HG02870 (cell line): ENCODE measurements around the gene STRAP.
A peak's percentile ranks its signal among the peaks of the same experiment; 100 is the strongest.
"Not testable (repeated sequence)": the region's sequence is repeated elsewhere in the genome, so short reads cannot be mapped to it uniquely, and the experiment has no call there.

Experiments
- ATAC-seq: cut with Tn5 transposase; IDR thresholded peaks from one replicate; pipeline ENCODE4 v1.9.1; 2021; ENCODE audit warnings: mild to moderate bottlenecking, moderate library complexity; ENCODE audit not compliant: unreplicated experiment

The STRAP gene

DNA sequence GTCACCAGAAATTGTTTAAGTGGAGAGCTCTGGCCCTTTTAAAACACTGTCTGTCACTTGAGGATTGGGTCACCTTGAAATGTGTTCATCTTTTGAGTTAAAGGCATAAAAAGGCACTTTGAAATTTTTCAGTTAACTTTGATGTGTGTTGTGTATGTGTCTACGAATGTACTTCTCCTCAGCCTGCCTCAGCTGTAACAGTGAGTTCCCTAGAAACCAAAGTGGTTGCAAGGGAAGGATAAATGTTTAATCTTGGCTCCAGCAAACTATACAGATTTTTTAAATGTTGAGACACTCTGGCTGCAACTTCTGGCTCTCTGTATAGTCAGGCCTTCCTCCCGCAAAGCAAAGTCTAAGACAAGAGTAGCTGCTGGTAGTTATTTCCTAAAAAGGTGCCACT is 37.2 kb downstream of the STRAP start:
- no peak for ATAC-seq

DNA sequence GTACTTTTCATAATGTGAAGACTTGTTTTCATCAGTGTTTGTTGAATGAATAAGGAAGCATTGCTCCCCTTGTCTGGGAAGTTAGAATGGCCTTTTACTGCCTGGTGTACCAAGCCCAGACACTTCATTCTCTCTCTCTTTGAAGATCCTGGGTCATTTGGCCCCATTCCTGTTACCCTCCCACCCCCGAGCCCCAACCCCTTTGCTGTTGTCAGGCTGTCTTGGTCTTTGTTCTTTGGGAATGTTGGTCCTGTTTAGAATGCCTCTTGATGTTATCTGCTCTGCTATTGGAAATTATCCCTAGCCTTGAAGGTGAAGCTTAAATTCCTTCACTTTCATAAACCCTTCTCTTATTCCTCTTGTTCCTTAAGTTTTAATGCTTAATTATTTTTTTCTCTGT is 42.8 kb downstream of the STRAP start:
- ATAC-seq, result no peak

DNA sequence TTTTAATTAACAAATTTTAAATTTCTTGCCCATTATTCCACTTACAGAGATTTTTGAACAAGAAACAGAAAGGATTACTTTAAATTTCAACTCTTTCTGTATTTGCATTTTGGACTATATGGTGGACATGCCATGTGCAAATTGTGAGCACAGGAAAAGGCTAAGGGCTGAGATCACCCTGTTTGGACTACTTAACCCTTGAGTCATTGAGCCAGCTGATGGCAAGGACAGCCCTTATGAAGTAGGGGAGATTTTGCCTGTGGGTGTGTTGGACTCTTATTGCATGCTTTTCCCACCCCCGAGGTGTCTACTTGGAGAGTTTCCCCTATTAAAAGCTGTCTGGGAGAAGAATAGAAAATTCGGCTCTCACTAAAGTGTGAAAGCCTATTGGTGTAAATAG is 46.2 kb downstream of the STRAP start:
- ATAC-seq, result no peak

DNA sequence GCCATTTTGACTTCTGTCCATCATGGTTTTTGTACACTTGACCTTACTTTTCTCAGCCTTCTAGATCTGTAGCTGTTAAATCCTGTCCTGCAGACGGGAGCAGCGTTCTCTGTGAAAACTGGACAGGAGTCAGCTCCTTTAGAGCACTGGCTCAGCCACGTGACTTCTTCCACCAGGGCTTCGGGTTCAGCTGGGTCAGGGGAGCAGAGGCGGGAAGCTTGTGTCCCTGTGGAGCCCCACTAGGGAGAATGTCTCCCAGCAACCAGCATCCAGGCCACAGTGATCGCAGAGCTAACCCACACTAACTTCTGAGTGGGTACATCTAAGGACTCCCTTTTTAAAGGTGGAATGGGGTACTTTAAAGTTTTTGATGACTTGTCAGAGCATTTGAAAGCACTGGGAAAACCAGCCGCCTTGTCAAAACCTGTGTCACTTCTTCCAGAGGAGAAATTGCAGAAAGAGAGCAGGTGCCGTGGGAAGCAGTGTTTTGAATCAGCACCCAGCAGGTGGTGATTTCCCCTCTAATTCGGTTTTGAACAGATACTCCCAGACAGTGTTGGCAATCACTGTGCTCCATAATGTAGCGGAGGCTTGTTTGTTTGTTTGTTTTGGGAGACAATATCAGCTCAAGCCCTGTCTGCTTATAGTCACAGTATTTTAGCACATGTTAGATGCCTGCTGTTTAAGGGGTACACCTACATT is 46.8 kb downstream of the STRAP start:
- peak; percentile 43 for ATAC-seq

DNA sequence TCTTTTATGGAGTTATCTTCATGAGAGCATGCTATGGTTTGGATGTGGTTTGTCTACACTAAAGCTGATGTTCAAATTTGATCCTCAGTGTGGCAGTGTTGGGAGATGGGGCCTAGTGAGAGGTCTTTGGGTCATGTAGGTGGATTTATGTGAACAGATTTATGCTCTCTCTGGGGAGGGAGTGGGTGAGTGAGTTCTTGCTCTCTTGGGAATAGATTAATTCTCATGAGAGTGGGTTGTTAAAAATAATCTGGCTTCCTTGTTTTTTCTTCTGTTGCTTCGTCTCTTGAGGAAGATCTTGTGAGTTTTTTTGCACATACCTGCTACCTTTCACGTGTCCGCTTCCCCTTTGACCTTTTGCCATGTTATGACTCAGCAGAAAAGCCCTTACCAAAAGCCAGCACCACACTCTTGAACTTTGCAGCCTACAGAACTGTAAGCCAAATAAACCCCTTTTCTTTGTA is 49.4 kb downstream of the STRAP start:
- no peak for ATAC-seq

DNA sequence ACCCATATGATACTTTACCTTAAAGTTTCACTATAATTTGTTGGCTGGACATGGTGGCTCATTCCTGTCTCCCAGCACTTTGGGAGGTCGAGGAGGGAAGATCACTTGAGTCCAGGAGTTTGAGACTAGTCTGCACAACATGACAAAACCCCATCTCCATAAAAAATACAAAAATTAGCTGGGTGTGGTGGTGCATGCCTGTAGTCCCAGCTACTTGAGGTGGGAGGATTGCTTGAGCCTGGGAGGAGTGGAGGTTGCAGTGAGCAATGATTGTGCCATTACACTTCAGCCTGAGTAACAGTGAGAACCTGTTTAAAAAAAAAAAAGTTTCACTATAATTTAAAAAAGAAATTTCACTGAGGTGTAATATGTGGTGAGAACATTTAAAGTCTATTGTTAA is 50.1 kb downstream of the STRAP start:
- no peak for ATAC-seq

DNA sequence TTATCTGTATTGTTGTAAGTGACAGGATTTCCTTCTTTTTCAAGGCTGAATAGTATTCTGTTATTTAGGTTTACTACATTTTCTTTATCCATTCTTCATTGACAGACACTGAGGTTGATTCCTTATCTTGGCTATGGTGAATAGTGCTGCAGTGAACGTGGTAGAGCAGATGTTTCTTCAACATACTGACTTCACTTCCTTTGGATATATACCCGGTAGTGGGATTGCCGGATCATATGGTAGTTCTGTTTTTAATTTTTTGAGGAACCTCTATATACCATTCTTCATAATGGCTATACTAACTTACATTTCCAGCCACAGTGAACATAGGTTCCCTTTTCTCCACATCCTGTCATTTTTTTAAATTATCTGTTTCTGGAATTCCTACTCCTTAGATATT is 50.8 kb downstream of the STRAP start:
- no peak for ATAC-seq

DNA sequence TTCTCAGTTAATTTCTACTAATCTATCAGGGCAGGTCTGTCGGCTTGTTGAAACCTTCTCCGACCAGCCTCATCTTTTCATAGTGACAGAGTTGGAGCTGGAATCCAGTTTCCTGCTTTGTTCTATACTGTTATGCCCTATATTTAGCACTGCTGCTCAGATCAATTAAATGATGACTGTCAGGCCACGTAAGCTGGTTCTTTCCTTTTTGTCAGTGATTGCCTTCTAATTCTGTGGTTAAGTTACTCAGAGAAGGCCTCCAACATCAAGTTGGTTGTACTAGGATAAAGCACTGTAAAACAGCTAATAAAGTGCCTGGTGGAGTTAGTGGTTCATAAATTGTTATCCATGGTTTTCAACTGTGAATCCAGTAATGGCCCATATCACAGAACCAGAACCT is 51.6 kb downstream of the STRAP start:
- no peak for ATAC-seq

DNA sequence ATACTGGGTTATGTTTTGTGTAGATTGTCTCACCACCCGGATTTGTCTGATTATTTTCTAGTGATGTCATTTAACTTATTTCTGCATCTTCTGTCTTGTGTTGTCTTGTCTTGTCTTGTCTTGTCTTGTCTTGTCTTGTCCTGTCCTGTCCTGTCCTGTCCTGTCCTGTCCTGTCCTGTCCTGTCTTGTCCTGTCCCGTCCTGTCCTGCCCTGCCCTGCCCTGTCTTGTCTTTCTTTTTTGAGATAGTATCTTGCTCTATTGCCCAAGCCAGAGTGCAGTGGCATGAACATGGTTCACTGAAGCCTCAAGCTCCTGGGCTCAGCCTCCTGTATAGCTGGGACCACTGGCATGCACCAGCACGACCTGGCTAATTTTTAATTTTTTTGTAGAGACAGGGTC is 54.6 kb downstream of the STRAP start:
- ATAC-seq, result no peak

DNA sequence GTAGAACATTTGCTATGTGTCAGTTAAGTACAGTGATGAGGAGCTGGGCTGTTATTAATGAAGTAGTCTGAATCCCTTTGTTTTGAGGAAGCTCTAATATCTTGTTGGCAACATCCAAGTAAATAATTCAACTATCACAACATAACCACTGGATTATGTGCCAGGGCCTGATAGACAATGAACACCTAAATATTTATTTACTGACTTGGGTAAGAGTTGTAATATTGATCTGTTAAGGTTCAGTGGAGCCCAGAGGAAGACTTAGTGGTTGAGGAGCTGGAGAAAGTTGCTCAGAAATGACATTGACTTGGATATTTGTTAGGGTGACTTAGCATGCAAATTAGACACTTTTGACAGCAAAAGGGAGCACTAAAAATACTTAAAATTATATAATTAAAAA is 55.7 kb downstream of the STRAP start:
- no peak for ATAC-seq

DNA sequence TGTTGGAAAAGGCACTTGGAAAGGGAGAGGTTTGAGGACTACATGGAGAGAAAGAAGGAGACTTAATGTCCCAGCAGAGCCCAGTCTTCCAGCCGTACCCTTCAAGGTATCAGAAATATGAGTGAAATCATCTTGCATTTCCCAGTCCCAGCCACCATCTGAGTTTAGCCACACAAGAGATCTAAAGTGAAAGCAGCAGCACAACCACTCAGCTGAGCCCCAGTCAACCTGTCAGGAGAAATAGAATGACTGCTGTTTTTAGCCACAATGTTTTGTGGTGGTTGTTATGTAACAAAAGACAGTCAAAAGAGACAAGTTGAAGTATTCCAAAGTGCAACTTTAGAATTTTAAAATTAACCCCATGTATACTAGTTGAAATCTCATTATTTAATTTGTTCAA is 56.9 kb downstream of the STRAP start:
- ATAC-seq, result no peak

DNA sequence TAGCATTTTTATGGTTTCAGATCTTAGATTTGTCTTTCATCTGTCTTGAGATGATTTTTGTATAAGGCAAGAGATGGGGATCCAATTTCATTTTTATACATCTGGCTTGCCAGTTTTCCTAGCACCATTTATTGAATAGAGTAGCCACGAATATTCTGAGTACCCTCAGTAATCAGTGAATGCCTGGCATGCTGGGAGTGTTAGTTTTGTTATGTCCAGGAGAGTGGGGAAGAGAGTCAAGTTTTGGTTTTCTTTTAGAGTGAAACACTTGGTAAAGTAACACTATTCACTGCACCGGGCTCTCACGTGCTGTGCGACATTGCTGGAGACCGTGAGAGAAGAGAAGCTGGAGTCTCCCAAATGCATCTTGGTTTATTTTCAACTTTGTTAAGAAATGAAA is 60.3 kb downstream of the STRAP start:
- no peak for ATAC-seq

DNA sequence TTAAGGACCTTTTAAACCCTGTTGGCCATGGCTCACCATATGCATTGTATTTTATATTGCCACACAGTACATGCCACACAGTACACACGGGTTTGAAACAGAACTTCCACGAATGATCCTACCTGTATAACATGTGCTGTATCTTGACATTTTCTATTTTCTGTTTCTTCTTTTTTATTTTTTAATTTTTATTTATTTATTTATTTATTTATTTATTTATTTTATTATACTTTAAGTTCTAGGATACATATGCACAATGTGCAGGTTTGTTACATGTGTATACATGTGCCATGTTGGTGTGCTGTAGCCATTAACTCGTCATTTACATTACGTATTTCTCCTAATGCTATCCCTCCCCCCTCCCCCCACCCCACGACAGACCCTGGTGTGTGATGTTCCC is 61.3 kb downstream of the STRAP start:
- not testable (repeated sequence) for ATAC-seq

DNA sequence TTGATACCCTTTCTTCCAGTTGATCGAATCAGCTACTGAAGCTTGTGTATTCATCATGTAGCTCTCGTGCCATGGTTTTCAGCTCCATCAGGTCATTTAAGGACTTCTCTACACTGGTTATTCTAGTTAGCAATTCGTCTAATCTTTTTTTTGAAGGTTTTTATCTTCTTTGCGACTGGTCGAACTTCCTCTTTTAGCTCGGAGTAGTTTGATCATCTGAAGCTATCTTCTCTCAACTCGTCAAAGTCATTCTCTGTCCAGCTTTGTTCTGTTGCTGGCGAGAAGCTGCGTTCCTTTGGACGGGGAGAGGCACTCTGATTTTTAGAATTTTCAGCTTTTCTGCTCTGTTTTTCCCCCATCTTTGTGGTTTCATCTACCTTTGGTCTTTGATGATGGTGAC is 66.3 kb downstream of the STRAP start:
- ATAC-seq, result not testable (repeated sequence)
